Hematopoietic multipotent progenitor cell treated with erythropoietin and hydrocortisone succinate and interleukin-3 and kit ligand, for 8 days (in vitro differentiated cells): ENCODE measurements around the gene PRDM8.
"Not testable (repeated sequence)": the region's sequence is repeated elsewhere in the genome, so short reads cannot be mapped to it uniquely, and the experiment has no call there.

ENCODE experiments used
- DNase-seq: peaks from one replicate; pipeline ENCODE4 v3.0.0-alpha.2; 2015

Gene PRDM8

DNA sequence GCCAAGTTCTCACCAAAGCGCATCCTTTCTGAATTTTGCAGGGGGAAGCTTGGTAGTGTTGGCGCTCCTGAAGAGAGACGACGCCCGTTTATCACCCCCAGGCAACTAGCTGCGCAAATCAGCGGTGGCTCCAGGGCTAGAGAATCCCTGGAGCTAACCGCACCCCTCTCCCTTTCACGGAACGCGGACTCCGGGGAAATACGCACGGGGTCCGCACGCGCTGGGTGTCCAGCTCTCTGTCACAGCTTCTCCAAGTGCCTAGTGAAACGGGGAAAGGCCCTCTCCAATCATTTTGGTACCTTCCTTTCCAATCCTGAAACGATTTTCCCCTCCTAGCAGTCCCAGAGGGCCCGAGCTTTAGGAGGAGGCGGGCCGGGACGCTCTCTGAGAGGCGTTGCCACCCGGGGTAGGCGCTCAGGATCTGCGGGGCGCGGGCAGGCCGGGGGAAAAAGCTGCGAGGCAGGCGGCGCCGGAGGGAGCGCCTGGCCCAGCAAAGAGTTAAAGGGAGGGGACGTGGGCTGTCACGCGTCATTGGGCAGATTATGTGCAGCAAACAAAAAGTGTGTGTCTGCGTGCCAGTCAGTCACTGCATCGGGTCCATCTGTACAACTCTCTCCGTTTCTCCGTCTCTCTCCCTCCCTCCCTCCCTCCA lies at the start of gene PRDM8:
Gene PRDM8, plus strand, starts transcription at position 582 of the 652 bp plus-strand sequence. CDS start 2,578 bp downstream, outside the sequence.
- no peak for DNase-seq

DNA sequence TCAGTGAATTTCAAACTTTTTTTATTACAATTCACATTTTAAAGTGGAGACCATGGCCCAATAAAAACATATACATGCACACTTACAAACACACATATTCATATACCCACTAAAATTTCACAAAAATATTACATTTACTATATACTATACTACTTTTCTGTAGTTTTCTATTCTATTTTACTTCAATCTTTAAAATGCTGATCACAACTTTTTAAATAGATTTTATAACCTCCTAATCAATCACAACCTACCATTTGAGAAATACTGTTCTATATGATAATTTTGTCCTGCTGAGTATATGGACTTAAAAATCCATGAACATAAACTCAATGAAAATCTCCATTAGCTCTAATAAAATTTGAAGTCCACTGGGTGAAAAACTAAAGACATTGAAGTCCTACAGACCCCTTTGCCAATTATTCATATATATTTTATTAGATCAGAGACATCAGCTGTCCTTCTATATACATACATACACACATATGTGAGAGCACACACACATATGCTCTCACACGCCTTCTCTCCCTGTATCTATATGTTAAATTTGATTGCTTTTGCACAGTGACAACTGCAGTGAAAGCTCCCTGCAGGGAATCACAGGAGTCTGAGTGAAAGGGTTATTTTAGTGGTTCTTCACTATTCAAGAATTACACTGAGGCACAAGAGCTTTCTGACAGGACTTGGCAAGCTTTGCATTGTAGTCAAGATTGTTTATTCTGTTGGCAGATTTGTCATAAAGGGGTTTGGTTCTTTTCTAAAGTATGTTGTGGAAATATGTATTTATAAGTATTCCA lies 46.7 kb upstream of the PRDM8 start:
- DNase-seq: no peak

GRCh38 chr4:80151981-80152380 lies 45.3 kb upstream of the PRDM8 start:
- no peak for DNase-seq

DNA sequence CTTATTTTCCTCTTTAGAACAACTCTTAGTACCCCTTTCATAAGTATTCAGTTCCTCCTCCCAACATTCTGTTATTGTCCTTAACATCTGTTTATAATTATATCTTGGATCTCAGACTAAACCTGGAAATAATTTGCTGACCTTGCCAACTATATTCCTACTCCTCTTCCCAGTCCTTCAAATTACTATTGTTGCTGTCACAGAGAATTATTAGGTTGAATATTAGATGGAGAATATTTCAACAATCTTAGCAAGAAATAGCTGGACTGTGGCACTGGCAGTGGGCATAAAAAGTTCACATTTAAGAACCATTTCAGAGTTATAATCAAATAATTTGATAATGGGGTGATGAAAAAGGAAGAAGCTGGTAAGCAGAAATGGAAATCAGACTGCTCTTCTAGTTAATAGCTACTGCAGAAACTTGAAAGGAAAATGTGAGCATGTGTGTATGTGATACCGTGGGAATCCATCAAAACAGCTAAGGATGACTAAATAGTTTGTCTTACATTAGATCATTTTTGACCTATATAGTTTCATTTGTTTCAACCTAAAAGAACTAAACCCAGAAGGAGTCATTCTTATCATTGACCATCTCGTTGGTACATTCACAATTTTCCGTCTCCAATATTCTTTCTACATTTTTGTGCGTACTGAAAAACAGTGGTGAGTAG lies 43.3 kb upstream of the PRDM8 start:
- DNase-seq: no peak

GRCh38 chr4:80154545-80154933 lies 42.8 kb upstream of the PRDM8 start:
- DNase-seq: no peak

- no peak for DNase-seq
These were observed 41.9 kb upstream of the PRDM8 start for GRCh38 chr4:80155316-80155982.

DNA sequence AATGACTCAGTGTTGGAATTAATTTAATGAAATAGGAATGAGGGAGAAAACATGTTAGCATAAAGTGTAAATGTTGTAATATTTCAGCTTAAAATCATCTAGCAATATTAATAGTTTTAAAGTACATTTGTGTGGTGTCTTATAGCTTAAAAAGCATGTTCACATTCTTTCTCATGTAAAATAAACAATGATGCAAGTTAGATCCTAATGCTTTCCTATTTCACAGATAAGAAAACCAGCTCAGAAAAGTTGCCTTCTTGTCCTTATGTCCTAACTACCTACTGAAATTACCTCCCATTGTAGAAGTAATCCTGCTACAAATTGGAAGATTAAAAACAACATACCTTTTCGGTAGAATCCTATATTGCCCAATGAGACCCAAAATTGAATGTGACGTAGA lies 40.9 kb upstream of the PRDM8 start:
- DNase-seq: no peak

- no peak for DNase-seq
These were observed 35.8 kb upstream of the PRDM8 start for GRCh38 chr4:80161413-80162058.

DNA sequence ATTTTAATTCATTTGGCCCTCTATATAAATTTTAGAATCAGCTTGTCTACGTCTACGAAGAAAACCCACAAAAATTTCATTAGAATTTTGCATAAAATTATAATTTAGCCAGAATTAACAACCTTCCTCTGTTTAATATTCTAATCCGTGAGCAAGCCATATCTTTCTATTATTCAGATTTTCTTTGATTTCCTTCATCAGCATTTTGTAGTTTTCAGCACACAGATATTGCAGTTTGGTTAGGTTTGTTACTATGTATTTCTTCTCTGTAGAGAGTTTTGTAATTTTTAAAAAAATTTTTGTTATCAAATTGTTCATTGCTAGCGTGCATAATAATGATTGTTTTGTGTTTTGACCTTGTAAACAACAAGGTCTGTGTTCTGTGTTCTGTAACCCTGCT lies 34.9 kb upstream of the PRDM8 start:
- no peak for DNase-seq

DNA sequence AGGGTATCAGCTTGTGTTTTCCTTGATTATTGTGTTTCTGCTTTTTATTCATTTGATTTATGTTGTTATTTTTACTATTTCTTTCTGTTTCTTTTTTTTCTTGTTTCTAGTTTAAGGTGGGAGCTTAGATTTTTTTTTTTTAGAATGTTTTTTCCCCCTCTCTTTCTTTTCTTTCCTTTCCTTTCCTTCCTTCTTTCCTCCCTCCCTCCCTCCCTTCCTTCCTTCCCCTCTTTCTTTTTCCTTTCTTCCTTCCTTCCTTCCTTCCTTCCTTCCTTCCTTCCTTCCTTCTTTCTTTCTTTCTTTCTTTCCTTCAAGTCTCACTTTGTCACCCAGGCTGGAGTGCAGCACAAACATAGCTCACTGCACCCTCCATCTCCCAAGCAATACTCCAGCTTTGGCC lies 31.4 kb upstream of the PRDM8 start:
- DNase-seq: no peak

DNA sequence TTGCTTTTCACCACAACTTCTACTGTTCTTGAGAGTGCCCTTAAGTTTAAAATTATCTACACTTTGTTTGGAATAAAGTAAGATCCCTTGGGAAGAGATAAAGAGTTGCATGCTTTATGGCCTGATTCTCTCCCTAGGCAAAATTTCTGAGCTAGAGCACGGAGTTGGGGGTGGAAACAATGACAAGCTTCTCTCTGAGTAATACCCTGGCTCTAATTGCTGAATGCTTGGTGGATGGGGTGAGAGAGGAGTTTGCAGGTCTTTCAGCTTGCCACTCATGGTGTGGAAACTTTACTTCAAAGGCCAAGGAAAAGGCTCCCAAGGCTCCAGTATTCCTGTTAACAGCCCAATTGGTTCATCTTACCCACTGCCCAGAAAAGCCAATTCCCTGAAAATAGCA lies 26.1 kb upstream of the PRDM8 start:
- no peak for DNase-seq

DNA sequence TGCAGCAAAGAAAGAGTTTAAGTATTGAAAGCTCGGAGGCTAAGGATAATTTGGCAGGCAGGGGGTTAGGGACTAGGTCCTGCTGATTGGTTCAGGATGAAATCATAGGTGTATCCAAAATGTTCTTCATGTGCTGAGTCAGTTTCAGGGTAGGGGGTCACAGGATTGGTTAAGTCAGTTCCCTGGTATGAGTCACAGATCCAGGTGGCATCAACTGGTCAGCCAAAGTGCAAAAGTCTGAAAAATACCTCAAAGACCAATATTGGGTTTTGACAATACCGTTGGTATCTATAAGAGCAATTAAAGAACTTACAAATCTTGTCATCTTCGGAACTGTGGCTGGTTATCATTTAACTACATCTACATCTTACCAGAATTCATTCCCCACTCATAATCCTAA lies 25.6 kb upstream of the PRDM8 start:
- DNase-seq: no peak

- no peak for DNase-seq
These were observed 25.1 kb upstream of the PRDM8 start for GRCh38 chr4:80172203-80172602.

DNA sequence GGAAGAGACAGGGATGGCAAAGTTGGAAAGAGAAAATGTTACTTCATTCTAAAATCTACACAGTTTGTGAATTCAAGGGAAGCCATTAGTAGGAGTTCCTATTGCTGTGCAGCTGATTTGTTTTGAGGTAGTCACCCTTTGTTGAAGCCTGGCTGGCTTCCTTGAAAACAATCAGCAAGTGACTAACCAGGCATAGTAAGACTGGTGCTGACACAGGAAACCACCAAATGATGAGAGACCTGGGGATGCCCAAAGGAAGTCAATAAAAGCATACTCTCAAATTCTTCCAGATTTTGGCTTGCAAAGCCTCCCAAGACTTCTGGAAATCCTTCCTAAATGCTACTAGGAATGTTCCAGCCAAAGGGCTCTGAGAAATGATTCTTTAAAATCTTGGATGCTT lies 23.9 kb upstream of the PRDM8 start:
- DNase-seq: no peak

GRCh38 chr4:80173841-80174240 lies 23.5 kb upstream of the PRDM8 start:
- DNase-seq: no peak

- not testable (repeated sequence) for DNase-seq
These were observed 19.5 kb upstream of the PRDM8 start for GRCh38 chr4:80177793-80178192.

DNA sequence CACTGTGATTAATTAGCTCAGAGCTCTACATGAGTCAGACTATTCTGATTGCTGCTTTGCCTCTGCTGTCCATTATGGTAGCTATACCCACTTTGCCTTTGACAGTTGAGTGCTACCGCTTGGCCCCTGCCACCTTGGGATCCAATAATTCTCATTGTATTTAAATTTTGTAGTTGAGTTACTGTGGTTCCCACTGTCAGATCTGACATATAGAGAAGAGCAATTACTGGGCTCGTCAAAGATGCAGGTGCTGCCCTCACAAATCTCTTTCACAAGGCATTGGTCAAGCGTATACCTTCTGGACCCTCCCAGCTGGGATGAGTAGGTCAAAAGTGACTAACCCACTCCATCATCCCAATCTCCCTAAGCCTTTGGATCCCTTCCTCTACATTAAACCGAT lies 18.3 kb upstream of the PRDM8 start:
- DNase-seq: no peak

DNA sequence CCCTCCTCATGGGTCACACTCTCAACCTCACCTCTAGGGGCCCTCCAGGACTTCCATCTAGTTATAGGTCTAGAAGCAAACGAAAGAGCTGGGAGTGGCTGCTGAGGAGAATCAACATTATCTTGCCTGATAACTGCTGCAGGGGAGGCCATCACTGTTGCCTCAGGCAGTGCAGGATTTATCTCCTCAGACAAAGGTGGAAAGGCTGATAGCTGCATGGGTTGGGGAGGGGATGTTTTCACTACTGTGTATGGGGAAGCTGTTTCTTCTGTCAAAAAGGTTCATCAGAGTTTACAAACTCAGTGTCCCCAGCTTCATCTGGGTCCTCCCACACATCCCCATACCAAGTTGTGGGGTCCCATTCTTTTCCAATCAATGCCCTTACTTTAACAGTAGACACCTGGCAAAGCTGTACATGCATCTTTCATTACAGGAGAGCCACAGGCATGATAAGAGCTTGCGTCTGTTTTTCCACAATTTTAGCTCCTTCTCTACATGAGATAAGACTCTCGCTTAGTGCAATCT lies 17.6 kb upstream of the PRDM8 start:
- peak; percentile 15 for DNase-seq

GRCh38 chr4:80180743-80181142 lies 16.6 kb upstream of the PRDM8 start:
- DNase-seq: no peak

DNA sequence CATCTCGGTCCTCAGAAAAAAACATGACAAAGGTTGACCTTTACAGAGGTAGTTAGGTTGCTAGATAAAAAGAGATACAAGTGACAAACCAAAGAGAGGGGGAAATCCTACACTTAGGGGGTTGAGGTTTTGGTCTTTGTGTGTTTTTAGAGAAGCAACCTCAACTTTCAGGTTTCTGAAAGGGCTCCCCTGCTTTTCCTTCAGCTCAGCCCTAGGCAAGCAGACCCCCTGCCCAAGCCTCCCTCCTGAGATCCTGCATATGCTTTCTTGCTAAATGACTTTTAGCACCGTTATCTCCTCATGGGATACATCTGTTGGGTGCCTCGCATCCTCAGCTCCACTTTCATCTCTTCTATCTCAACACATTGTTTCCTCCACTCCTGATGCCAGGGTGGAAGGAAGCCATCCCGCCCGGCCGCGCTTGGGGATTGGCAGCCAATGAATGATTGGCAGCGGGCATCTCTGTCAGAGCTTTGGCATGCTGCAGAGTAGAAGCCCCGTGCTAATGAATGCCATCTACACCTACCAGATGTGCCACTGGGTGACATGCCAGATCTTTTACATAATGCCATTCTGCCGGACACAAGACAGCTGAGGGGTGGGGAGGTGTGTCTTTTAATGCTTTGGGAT lies 15.0 kb upstream of the PRDM8 start:
- DNase-seq: no peak

GRCh38 chr4:80183250-80184052 lies 13.9 kb upstream of the PRDM8 start:
- no peak for DNase-seq
